SU-DHL-6 (cell line): Measurements from ENCODE around the gene MAGOH.

Experiments used
- H2AFZ ChIP-seq: fragments of 200-600 bp; sonication (generic); 2 replicates; pipeline ENCODE4 v1.6.1; 2014; ENCODE audit warnings: low read depth, mild to moderate bottlenecking, moderate library complexity, mixed read lengths, antibody characterized with exemption, low read length; ENCODE audit not compliant: severe bottlenecking
- H3F3A ChIP-seq: fragments of 200-600 bp; shearing (Covaris generic); 2 replicates; pipeline ENCODE4 v1.6.0; 2016; ENCODE audit warnings: antibody characterized with exemption, mild to moderate bottlenecking; ENCODE audit not compliant: insufficient read depth
- H3K27ac ChIP-seq: fragments of 200-600 bp; sonication (generic); 2 replicates; pipeline ENCODE4 v1.5.1; 2016; ENCODE audit warnings: low read depth, mild to moderate bottlenecking, low read length, moderate library complexity, mixed read lengths
- H3K27me3 ChIP-seq: fragments of 200-600 bp; sonication (generic), shearing (Covaris generic); 2 replicates; pipeline ENCODE4 v1.6.0; 2014; ENCODE audit warnings: mild to moderate bottlenecking, low read length
- H3K36me3 ChIP-seq: fragments of 200-600 bp; sonication (generic); 2 replicates; pipeline ENCODE4 v1.6.1; 2014; ENCODE audit warnings: mild to moderate bottlenecking, low read length, mixed read lengths
- H3K4me2 ChIP-seq: fragments of 300-600, 200-600 bp; shearing (Covaris generic), sonication (generic); 2 replicates; pipeline ENCODE4 v1.6.0; 2014; ENCODE audit warnings: low read length, low read depth, mild to moderate bottlenecking; ENCODE audit not compliant: poor library complexity, severe bottlenecking
- H3K4me3 ChIP-seq: fragments of 200-600 bp; sonication (generic); 2 replicates; pipeline ENCODE4 v1.5.1; 2014; ENCODE audit warnings: antibody characterized with exemption, low read length, mild to moderate bottlenecking, mixed read lengths; ENCODE audit not compliant: insufficient read depth, poor library complexity, severe bottlenecking
- H3K79me2 ChIP-seq: fragments of 200-600 bp; sonication (generic); 2 replicates; pipeline ENCODE4 v1.6.1; 2014; ENCODE audit warnings: mild to moderate bottlenecking, low read length, moderate library complexity; ENCODE audit not compliant: insufficient read depth
- H3K9ac ChIP-seq: fragments of 200-600 bp; sonication (generic); 2 replicates; pipeline ENCODE4 v1.7.0; 2014; ENCODE audit warnings: mild to moderate bottlenecking, low read length
- H3K9me2 ChIP-seq: fragments of 200-600 bp; sonication (generic); replicated peaks from 2 replicates; pipeline ENCODE4 v1.6.1; 2014; ENCODE audit warnings: low read length; ENCODE audit not compliant: insufficient read depth
- H3K9me3 ChIP-seq: fragments of 200-600 bp; sonication (generic); 2 replicates; pipeline ENCODE4 v1.6.1; 2014; ENCODE audit warnings: low read length, mixed read lengths; ENCODE audit not compliant: insufficient read depth
- H4K20me1 ChIP-seq: fragments of 200-600 bp; sonication (generic); 2 replicates; pipeline ENCODE4 v1.6.1; 2014; ENCODE audit warnings: low read depth, mild to moderate bottlenecking, antibody characterized with exemption, low read length, moderate library complexity, mixed read lengths
- CTCF ChIP-seq: fragments of 200-600 bp; sonication (generic); IDR thresholded peaks from one replicate; pipeline ENCODE4 v1.5.1; 2017; ENCODE audit warnings: antibody characterized with exemption, mild to moderate bottlenecking, low read length, moderate library complexity; ENCODE audit not compliant: insufficient read depth, poor library complexity, severe bottlenecking
- EZH2phosphoT487 ChIP-seq: fragments of 200-600 bp; sonication (generic), shearing (Covaris generic); conservative IDR thresholded peaks from 2 replicates; pipeline ENCODE4 v1.6.1; 2018; ENCODE audit warnings: mild to moderate bottlenecking, antibody characterized with exemption, low read length, moderate library complexity, mixed read lengths

Gene MAGOH

GRCh38 chr1:53220171-53220961, 18.0 kb downstream of the MAGOH start, which contains the start of gene CZIB:
Gene CZIB (minus strand): TSS chr1:53220634. CDS start chr1:53220575, 59 bp downstream.
- TF ChIP-seq CTCF (no peak), EZH2phosphoT487 (no peak)
- H3K27me3 ChIP-seq, result no peaks in the 10 kb centered on the region
- H3F3A ChIP-seq, result 0 out of 2 replicates have a peak, but pooled peaks cover 11% of the 10 kb centered on the region
- no peaks in the 10 kb centered on the region for H4K20me1 ChIP-seq
- peak within 1 kb of the TSS; percentile 70 for H3K27ac ChIP-seq
- peaks cover 9% of the 10 kb centered on the region for H3K79me2 ChIP-seq
- H3K9me2 ChIP-seq, result no peaks in the 10 kb centered on the region
- no peaks in the 10 kb centered on the region for H3K9me3 ChIP-seq
- H3K4me3 ChIP-seq, result peak within 1 kb of the TSS; percentile 65
- peak within 1 kb of the TSS; percentile 54 for H2AFZ ChIP-seq
- H3K36me3 ChIP-seq, result no peaks in the 10 kb centered on the region
- H3K9ac ChIP-seq, result peak within 1 kb of the TSS; percentile 72
- H3K4me2 ChIP-seq, result peak within 1 kb of the TSS; percentile 74

GRCh38 chr1:53219711-53220110, 18.6 kb downstream of the MAGOH start:
- Histone ChIP-seq H3K27me3 (no peaks in the 10 kb centered on the region), H3K9ac (peak overlapping the region; percentile 72), H3K4me3 (peak overlapping the region; percentile 65), H3K27ac (peak overlapping the region; percentile 20), H3K9me3 (no peaks in the 10 kb centered on the region), H3K4me2 (peak overlapping the region; percentile 74), H3K36me3 (no peaks in the 10 kb centered on the region), H4K20me1 (no peaks in the 10 kb centered on the region), H3F3A (0 out of 2 replicates have a peak, but pooled peaks cover 11% of the 10 kb centered on the region), H2AFZ (peak overlapping the region; percentile 54), H3K79me2 (peaks cover 9% of the 10 kb centered on the region), H3K9me2 (no peaks in the 10 kb centered on the region)
- TF ChIP-seq EZH2phosphoT487, result no peak
- TF ChIP-seq CTCF, result no peak

GRCh38 chr1:53218201-53218600, 20.1 kb downstream of the MAGOH start:
- Histone ChIP-seq H4K20me1 (no peaks in the 10 kb centered on the region), H3F3A (0 out of 2 replicates have a peak, but pooled peaks cover 3% of the 10 kb centered on the region), H3K4me3 (no peak overlapping the region), H3K27ac (no peak overlapping the region), H3K4me2 (no peak overlapping the region), H3K9me3 (no peaks in the 10 kb centered on the region), H2AFZ (no peak overlapping the region), H3K9ac (no peak overlapping the region), H3K36me3 (no peaks in the 10 kb centered on the region), H3K9me2 (no peaks in the 10 kb centered on the region), H3K79me2 (peaks cover 9% of the 10 kb centered on the region), H3K27me3 (no peaks in the 10 kb centered on the region)
- TF ChIP-seq EZH2phosphoT487 (no peak), CTCF (no peak)
